Endothelial cell of umbilical vein (primary cell): ENCODE measurements around the gene SLC39A11. TPM values are rescaled to one million over a fixed set of nuclear protein-coding genes. Genes with fewer than 3 reads are reported as not detected.

Source experiments
- BruUV-seq: library from RNA; stranded (reverse); fragments of 400-500 nt; replicated peaks from 2 replicates; lab custom pipeline; 2021; lab: Mats Ljungman, UMichigan
- CTCF ChIA-PET: fragments of 300-600, 350-600 bp; sonication (Branson Sonifier 250); formaldehyde crosslinking; loops from one replicate; lab custom pipeline; 2021; ENCODE audit warnings: antibody characterized with exemption, inconsistent platforms; lab: Charles Lee
- POLR2A ChIA-PET: fragments of 300-600, 350-600 bp; sonication (Branson Sonifier 250); formaldehyde crosslinking; loops from one replicate; lab custom pipeline; 2021; ENCODE audit warnings: antibody characterized with exemption, inconsistent platforms; lab: Charles Lee
- DNase-seq: peaks from one replicate; pipeline ENCODE4 v3.0.0-alpha.2; 2011; ENCODE audit warnings: low read depth, low spot score
- FAIRE-seq: peaks from 2 replicates; lab custom pipeline; 2011; peaks lifted over from hg19 to GRCh38; lab: Jason Lieb, UNC
- H2AFZ ChIP-seq: 2 replicates; pipeline ENCODE4 v1.6.0; 2012; ENCODE audit warnings: low read depth, low read length, control low read depth, inconsistent platforms
- H3K27ac ChIP-seq: 2 replicates; pipeline ENCODE4 v1.5.1; 2011; ENCODE audit warnings: low read depth, mild to moderate bottlenecking, control low read depth, low read length, moderate library complexity; ENCODE audit not compliant: insufficient read depth
- H3K27me3 ChIP-seq, 2 experiments: 2 replicates each; pipeline versions ENCODE4 v1.6.0 to v1.6.1; 2011; ENCODE audit warnings: low read length in 2 of 2, mixed read lengths in 1 of 2; ENCODE audit not compliant: control insufficient read depth in 2 of 2, insufficient read depth in 2 of 2
- H3K36me3 ChIP-seq, 2 experiments: 2 replicates in 1 of 2; 3 replicates in 1 of 2; pipeline ENCODE4 v1.5.1; 2011; ENCODE audit warnings: low read length in 2 of 2, mild to moderate bottlenecking in 1 of 2, moderate library complexity in 1 of 2; ENCODE audit not compliant: control insufficient read depth in 2 of 2, insufficient read depth in 2 of 2; ENCODE audit errors: extremely low read depth in 1 of 2
- H3K4me1 ChIP-seq: 3 replicates; pipeline ENCODE4 v1.5.1; 2011; ENCODE audit warnings: mild to moderate bottlenecking, low read length; ENCODE audit not compliant: control insufficient read depth, insufficient read depth; ENCODE audit errors: extremely low read depth
- H3K4me2 ChIP-seq: 2 replicates; pipeline ENCODE4 v1.6.1; 2011; ENCODE audit warnings: low read length, control low read depth, mixed read lengths; ENCODE audit not compliant: insufficient read depth
- H3K4me3 ChIP-seq, 3 experiments: fragments of 200-600 bp in 1 of 3; sonication (generic), shearing (Covaris generic) in 1 of 3; replicated peaks in 1 of 3; 2 replicates each; pipeline ENCODE4 v1.5.1; 2011 to 2016; ENCODE audit warnings: control low read depth in 3 of 3, low read length in 3 of 3, mild to moderate bottlenecking in 2 of 3, inconsistent platforms in 1 of 3, low read depth in 1 of 3, moderate library complexity in 1 of 3; ENCODE audit not compliant: insufficient read depth in 1 of 3
- H3K79me2 ChIP-seq: 2 replicates; pipeline ENCODE4 v1.6.0; 2012; ENCODE audit warnings: low read length, inconsistent platforms; ENCODE audit not compliant: control insufficient read depth, insufficient read depth
- H3K9ac ChIP-seq: replicated peaks from 2 replicates; pipeline ENCODE3; 2011; ENCODE audit warnings: low read length, control low read depth; ENCODE audit not compliant: insufficient read depth; ENCODE audit errors: extremely low read depth
- H3K9me1 ChIP-seq: replicated peaks from 3 replicates; pipeline ENCODE4 v1.6.0; 2011; ENCODE audit warnings: mild to moderate bottlenecking, low read length; ENCODE audit not compliant: control insufficient read depth, insufficient read depth; ENCODE audit errors: extremely low read depth
- H3K9me3 ChIP-seq: replicated peaks from 2 replicates; pipeline ENCODE4 v1.5.1; 2012; ENCODE audit warnings: low read length, inconsistent platforms; ENCODE audit not compliant: control insufficient read depth, insufficient read depth
- H4K20me1 ChIP-seq: replicated peaks from 2 replicates; pipeline ENCODE3; 2011; ENCODE audit warnings: mild to moderate bottlenecking, low read length; ENCODE audit not compliant: control insufficient read depth, insufficient read depth; ENCODE audit errors: extremely low read depth
- EZH2 ChIP-seq: IDR thresholded peaks from 2 replicates; pipeline ENCODE4 v1.6.1; 2012; ENCODE audit warnings: borderline replicate concordance, low read depth, mild to moderate bottlenecking, moderate library complexity, low read length, inconsistent platforms; ENCODE audit not compliant: severe bottlenecking
- FOS ChIP-seq: IDR thresholded peaks from 2 replicates; pipeline ENCODE4 v1.6.1; 2011; ENCODE audit warnings: mild to moderate bottlenecking, low read length, moderate library complexity, borderline replicate concordance; ENCODE audit not compliant: insufficient read depth
- GATA2 ChIP-seq: IDR thresholded peaks from 2 replicates; pipeline ENCODE4 v1.7.0; 2011; ENCODE audit warnings: low read depth, mild to moderate bottlenecking, moderate library complexity, mixed read lengths, low read length; ENCODE audit not compliant: insufficient read length, insufficient read depth
- JUN ChIP-seq: IDR thresholded peaks from 2 replicates; pipeline ENCODE4 v1.6.1; 2011; ENCODE audit warnings: borderline replicate concordance, low read depth; ENCODE audit not compliant: insufficient read length, insufficient read depth
- MYC ChIP-seq: IDR thresholded peaks from one replicate; pipeline ENCODE4 v1.6.1; 2011; ENCODE audit warnings: mild to moderate bottlenecking, low read depth, low read length
- POLR2A ChIP-seq: IDR thresholded peaks from 2 replicates; pipeline ENCODE4 v1.6.1; 2012; ENCODE audit warnings: low read depth, mild to moderate bottlenecking, control low read depth, low read length
- POLR2AphosphoS5 ChIP-seq: IDR thresholded peaks from 2 replicates; pipeline ENCODE4 v1.6.1; 2012; ENCODE audit warnings: low read depth, mild to moderate bottlenecking, control low read depth, low read length, moderate library complexity; ENCODE audit not compliant: insufficient read depth
- dilution Hi-C: fragments of 300-500 bp; cut with MboI; formaldehyde crosslinking; loops from one replicate; pipeline ENCODE4 v1.15.0; 2019; ENCODE audit warnings: low sequenced_read_pairs; ENCODE audit not compliant: extremely low pct_ligation_motif_present
- intact Hi-C: fragments of 100-400 bp; cut with micrococcal nuclease; formaldehyde crosslinking; loops from one replicate; pipeline ENCODE4 v1.10.0; 2022
- polyA plus RNA-seq, 4 experiments: library from polyadenylated mRNA; depleted of rRNA in 3 of 4; stranded (reverse) in 3 of 4; unstranded in 1 of 4; fragments of >200 nt; gene quantifications; 2 replicates each; pipeline versions ENCODE4 v1.2.1 to v1.2.3, GENCODE V29; 2011 to 2012; ENCODE audit warnings: missing spikeins in 1 of 4
- total RNA-seq: library from RNA; stranded (reverse); gene quantifications from 2 replicates; pipeline ENCODE4 v1.2.3, GENCODE V29; 2021
- TF ChIP-seq, protein P1 (sequence below): IDR thresholded peaks from 2 replicates; pipeline ENCODE4 v1.6.1; 2011; ENCODE audit not compliant: insufficient read depth, insufficient read length
- TF ChIP-seq, protein P2 (sequence below), 2 donors: IDR thresholded peaks; 1 replicate in 1 of 2; 2 replicates in 1 of 2; pipeline ENCODE4 v1.5.1; 2011; ENCODE audit warnings: low read length in 2 of 2, mild to moderate bottlenecking in 2 of 2, moderate library complexity in 2 of 2, control low read depth in 1 of 2, inconsistent platforms in 1 of 2, low read depth in 1 of 2; ENCODE audit not compliant: insufficient read depth in 1 of 2; ENCODE audit errors: extremely low read depth in 1 of 2

The SLC39A11 gene
- total and polyA plus RNA-seq, 2 donors (not counting 3 experiments of a cell fraction or from before 2014, with no cell fraction given): 8.1 to 11.9 TPM

- FAIRE-seq (no peak), DNase-seq (no peak)
- ChIA-PET POLR2A (no interaction called here), CTCF (interaction anchor here (1.2 to 1.3 kb wide), 2 partner anchors 13 to 344 kb away, joined by 3 to 4 read pairs; no protein-coding TSS in a partner anchor)
- H3K9ac ChIP-seq: no peak overlapping the region
- intact Hi-C loops: no loop called here
- dilution Hi-C loops: no loop called here
- H3K79me2 ChIP-seq: no peaks in the 10 kb centered on the region
- no peak overlapping the region for H3K4me2 ChIP-seq
- H4K20me1 ChIP-seq: no peaks in the 10 kb centered on the region
- no peak overlapping the region for H2AFZ ChIP-seq
- H3K9me3 ChIP-seq: no peaks in the 10 kb centered on the region
- H3K27me3 ChIP-seq: no peaks in the 10 kb centered on the region
- H3K4me1 ChIP-seq: no peaks in the 10 kb centered on the region
- no peak overlapping the region for H3K27ac ChIP-seq
- BruUV-seq: no TSS peak
- no peak for TF ChIP-seq JUN
- TF ChIP-seq EZH2: no peak
- TF ChIP-seq MYC: no peak
- no peak for TF ChIP-seq POLR2A
- TF ChIP-seq, protein P1, sequence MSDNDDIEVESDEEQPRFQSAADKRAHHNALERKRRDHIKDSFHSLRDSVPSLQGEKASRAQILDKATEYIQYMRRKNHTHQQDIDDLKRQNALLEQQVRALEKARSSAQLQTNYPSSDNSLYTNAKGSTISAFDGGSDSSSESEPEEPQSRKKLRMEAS: no peak
- TF ChIP-seq GATA2: no peak
- TF ChIP-seq, protein P2, sequence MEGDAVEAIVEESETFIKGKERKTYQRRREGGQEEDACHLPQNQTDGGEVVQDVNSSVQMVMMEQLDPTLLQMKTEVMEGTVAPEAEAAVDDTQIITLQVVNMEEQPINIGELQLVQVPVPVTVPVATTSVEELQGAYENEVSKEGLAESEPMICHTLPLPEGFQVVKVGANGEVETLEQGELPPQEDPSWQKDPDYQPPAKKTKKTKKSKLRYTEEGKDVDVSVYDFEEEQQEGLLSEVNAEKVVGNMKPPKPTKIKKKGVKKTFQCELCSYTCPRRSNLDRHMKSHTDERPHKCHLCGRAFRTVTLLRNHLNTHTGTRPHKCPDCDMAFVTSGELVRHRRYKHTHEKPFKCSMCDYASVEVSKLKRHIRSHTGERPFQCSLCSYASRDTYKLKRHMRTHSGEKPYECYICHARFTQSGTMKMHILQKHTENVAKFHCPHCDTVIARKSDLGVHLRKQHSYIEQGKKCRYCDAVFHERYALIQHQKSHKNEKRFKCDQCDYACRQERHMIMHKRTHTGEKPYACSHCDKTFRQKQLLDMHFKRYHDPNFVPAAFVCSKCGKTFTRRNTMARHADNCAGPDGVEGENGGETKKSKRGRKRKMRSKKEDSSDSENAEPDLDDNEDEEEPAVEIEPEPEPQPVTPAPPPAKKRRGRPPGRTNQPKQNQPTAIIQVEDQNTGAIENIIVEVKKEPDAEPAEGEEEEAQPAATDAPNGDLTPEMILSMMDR (IDR thresholded peaks at IDR 0.05; ENCODE audit: extremely low read depth in 1 of 2, insufficient read depth in 1 of 2, low read depth in 1 of 2, low read length in 2 of 2): no peak
- no peak for TF ChIP-seq FOS
- no peak for TF ChIP-seq POLR2AphosphoS5
- no peaks in the 10 kb centered on the region for H3K36me3 ChIP-seq
- no peaks in the 10 kb centered on the region for H3K9me1 ChIP-seq
- no peak overlapping the region for H3K4me3 ChIP-seq
These were observed 23.2 kb downstream of the SLC39A11 start for GRCh38 chr17:73069164-73069770.
